Dendritic cell treated with granulocyte-macrophage colony-stimulating factor and Interleukin-4, amounts not matched to agents 40 ng/mL and 50 ng/mL, for 4 days (primary cell): ENCODE results near the gene SPARCL1.
"Not testable (repeated sequence)": the region's sequence is repeated elsewhere in the genome, so short reads cannot be mapped to it uniquely, and the experiment has no call there.

ENCODE experiments used
- H3K27ac Mint-ChIP-seq: one replicate; pipeline ENCODE4 v1.8.0; 2022; ENCODE audit warnings: mild to moderate bottlenecking, mixed read lengths
- H3K27me3 Mint-ChIP-seq: one replicate; pipeline ENCODE4 v1.8.0; 2022; ENCODE audit warnings: mild to moderate bottlenecking, mixed read lengths
- H3K36me3 Mint-ChIP-seq: one replicate; pipeline ENCODE4 v1.8.0; 2022; ENCODE audit warnings: low read depth, mixed read lengths
- H3K4me1 Mint-ChIP-seq: one replicate; pipeline ENCODE4 v1.8.0; 2022; ENCODE audit warnings: low read depth, mixed read lengths
- H3K4me3 Mint-ChIP-seq: one replicate; pipeline ENCODE4 v1.8.0; 2022; ENCODE audit warnings: mild to moderate bottlenecking, moderate library complexity, mixed read lengths
- H3K9me3 Mint-ChIP-seq: one replicate; pipeline ENCODE4 v1.8.0; 2022; ENCODE audit warnings: mixed read lengths
- intact Hi-C: fragments of 100-400 bp; cut with micrococcal nuclease; formaldehyde crosslinking; loops from one replicate; pipeline ENCODE4 v1.15.0; 2022

SPARCL1 gene

DNA sequence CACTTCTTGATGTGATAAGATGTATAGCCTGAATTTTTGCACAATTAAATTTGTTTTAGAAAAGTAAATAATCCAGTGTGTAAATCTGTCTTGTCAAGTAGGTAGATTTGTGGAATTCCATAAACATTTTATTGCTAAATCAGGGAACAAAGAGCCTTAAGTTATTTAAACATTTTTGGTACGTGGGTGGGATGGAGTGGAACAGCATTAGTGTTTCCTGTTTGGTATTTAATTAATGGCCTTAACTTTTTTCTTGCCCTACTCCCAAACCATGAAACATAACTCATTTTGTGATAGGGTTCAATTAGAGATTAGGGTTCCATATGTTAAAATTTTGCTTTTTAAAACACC is 101.7 kb downstream of the SPARCL1 start:
- H3K27ac Mint-ChIP-seq = no peak overlapping the region
- no peaks in the 10 kb centered on the region for H3K27me3 Mint-ChIP-seq
- intact Hi-C loops = loop anchor here (10.0 kb wide), 1 partner anchor 53 kb away; no protein-coding TSS in a partner anchor
- no peaks in the 10 kb centered on the region for H3K9me3 Mint-ChIP-seq
- no peak overlapping the region for H3K4me3 Mint-ChIP-seq
- H3K4me1 Mint-ChIP-seq = peaks cover 32% of the 10 kb centered on the region
- peaks cover 10% of the 10 kb centered on the region for H3K36me3 Mint-ChIP-seq

DNA sequence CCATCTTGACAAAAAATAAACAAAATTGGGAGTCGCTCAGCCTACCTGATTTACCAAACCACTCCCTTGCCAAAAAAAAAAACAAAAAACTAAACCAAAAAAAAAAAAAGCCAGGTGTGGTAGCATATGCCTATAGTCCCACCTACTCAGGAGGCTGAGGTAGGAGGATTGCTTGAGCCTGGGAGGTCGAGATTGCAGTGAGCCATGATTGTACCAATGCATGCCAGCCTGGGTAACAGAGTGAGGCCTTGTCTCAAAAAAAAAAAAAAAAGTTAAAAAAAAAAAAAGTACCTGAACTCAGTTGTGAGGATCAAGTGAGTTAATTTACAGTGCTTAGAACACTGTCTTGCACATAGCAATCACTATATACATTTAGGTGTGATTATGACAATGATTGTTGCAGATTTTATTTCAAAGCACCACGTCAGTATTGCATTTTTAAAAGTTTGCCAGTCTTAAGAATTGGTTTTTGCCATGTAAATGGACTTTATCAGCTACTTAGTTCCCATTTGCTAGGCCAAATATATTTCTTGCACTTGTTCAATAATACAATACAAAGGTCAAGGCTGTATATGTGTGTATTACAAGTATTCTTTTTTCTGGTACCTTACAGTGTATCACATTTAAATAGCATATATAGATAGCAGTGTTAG is 102.2 kb downstream of the SPARCL1 start:
- peaks cover 32% of the 10 kb centered on the region for H3K4me1 Mint-ChIP-seq
- H3K36me3 Mint-ChIP-seq = peaks cover 11% of the 10 kb centered on the region
- intact Hi-C loops = loop anchor here (10.0 kb wide), 1 partner anchor 52 kb away; no protein-coding TSS in a partner anchor
- no peaks in the 10 kb centered on the region for H3K9me3 Mint-ChIP-seq
- no peak overlapping the region for H3K27ac Mint-ChIP-seq
- H3K27me3 Mint-ChIP-seq = no peaks in the 10 kb centered on the region
- H3K4me3 Mint-ChIP-seq = no peak overlapping the region

DNA sequence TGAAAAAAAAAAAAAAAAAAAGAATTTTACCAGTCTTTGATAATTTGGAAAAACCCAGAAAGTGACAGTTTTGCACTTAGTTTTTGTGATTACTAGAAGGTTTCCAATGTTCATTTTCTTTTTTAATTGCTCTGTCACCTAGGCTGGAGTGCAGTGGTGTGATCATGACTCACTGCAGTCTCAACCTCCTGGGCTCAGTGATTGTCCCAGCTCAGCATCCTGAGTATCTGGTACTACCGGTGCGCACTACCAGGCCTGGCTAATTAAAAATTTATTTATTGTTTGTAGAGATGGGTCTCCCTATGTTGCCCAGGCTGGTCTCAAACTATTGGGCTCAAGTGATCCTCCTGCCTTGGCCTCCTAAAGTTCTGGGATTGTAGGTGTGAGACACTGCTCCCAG is 103.5 kb downstream of the SPARCL1 start:
- Mint-ChIP-seq H3K36me3 (peaks cover 12% of the 10 kb centered on the region), H3K27ac (no peak overlapping the region), H3K9me3 (no peaks in the 10 kb centered on the region), H3K4me3 (no peak overlapping the region), H3K4me1 (peaks cover 34% of the 10 kb centered on the region), H3K27me3 (no peaks in the 10 kb centered on the region)
- intact Hi-C loops = loop anchor here (10.0 kb wide), 1 partner anchor 51 kb away; no protein-coding TSS in a partner anchor

DNA sequence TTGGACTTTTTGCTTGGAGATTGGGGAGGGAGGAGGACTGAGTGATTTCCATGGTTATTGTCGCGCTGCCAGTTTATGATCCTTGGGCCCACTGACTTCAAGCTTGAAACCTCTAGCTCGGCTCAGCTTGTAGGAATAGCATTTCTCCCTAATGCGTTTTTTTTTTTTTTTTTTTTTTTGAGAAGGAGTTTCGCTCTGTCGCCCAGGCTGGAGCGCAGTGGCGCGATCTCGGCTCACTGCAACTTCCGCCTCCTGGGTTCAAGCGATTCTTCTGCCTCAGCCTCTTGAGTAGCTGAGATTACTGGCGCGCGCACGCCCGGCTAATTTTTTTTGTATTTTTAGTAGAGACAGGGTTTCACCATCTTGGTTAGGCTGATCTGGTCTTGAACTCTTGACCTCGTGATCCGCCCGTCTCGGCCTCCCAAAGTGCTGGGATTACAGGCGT is 105.1 kb downstream of the SPARCL1 start:
- H3K4me3 Mint-ChIP-seq, H3K27ac Mint-ChIP-seq, H3K9me3 Mint-ChIP-seq, H3K27me3 Mint-ChIP-seq: not testable (repeated sequence)
- H3K36me3 Mint-ChIP-seq = peaks cover 12% of the 10 kb centered on the region
- intact Hi-C loops = loop anchor here (10.0 kb wide), 1 partner anchor 49 kb away; no protein-coding TSS in a partner anchor
- H3K4me1 Mint-ChIP-seq = peaks cover 24% of the 10 kb centered on the region
